PC-3 (cell line): ENCODE results near the gene OR52N2. TPM values are rescaled to one million over a fixed set of nuclear protein-coding genes. Genes with fewer than 3 reads are reported as not detected.

Experiments used
- ATAC-seq: fragments of 200-7000 bp; cut with Tn5 transposase; 2 replicates; pipeline ENCODE4 v1.9.1; 2020; ENCODE audit warnings: mild to moderate bottlenecking, moderate library complexity
- BruUV-seq: library from RNA; stranded (reverse); fragments of 400-500 nt; replicated peaks from 2 replicates; lab custom pipeline; 2021; lab: Mats Ljungman, UMichigan
- CTCF ChIA-PET: fragments of 300-600 bp; sonication (Branson Sonifier 250); formaldehyde crosslinking; loops from one replicate; lab custom pipeline; 2022; ENCODE audit warnings: antibody characterized with exemption; lab: Charles Lee
- POLR2A ChIA-PET: fragments of 300-600 bp; sonication (Branson Sonifier 250); formaldehyde crosslinking; loops from one replicate; lab custom pipeline; 2022; ENCODE audit warnings: antibody characterized with exemption; ENCODE audit not compliant: unreplicated experiment; lab: Charles Lee
- DNase-seq: peaks from one replicate; pipeline ENCODE4 v3.0.0-alpha.2; 2015
- H2AFZ ChIP-seq: fragments of 300-600 bp; sonication (generic); 2 replicates; pipeline ENCODE4 v1.6.0; 2016; ENCODE audit warnings: antibody characterized with exemption, low read length
- H3F3A ChIP-seq: fragments of 300-600 bp; sonication (generic); one replicate; pipeline ENCODE4 v1.6.0; 2017; ENCODE audit warnings: antibody characterized with exemption, low read length, control low read depth, mild to moderate bottlenecking; ENCODE audit not compliant: unreplicated experiment
- H3K27ac ChIP-seq: fragments of 300-600 bp; sonication (generic); 2 replicates; pipeline ENCODE4 v1.5.1; 2016; ENCODE audit warnings: mild to moderate bottlenecking, low read length
- H3K27me3 ChIP-seq: fragments of 300-600 bp; sonication (generic); 2 replicates; pipeline ENCODE4 v1.6.1; 2016; ENCODE audit warnings: low read length, mixed read lengths
- H3K36me3 ChIP-seq: fragments of 300-600 bp; sonication (generic); 2 replicates; pipeline ENCODE4 v1.6.1; 2016; ENCODE audit warnings: low read depth, mixed run types, low read length, mixed read lengths
- H3K4me1 ChIP-seq: fragments of 300-600 bp; sonication (generic); 2 replicates; pipeline ENCODE4 v1.5.1; 2016; ENCODE audit warnings: low read length; ENCODE audit not compliant: insufficient read depth
- H3K4me2 ChIP-seq: fragments of 300-600 bp; sonication (generic); 2 replicates; pipeline ENCODE4 v1.6.0; 2016; ENCODE audit warnings: low read length
- H3K4me3 ChIP-seq: fragments of 300-600 bp; sonication (generic); 2 replicates; pipeline ENCODE4 v1.5.1; 2016; ENCODE audit warnings: mild to moderate bottlenecking, low read length, mixed read lengths
- H3K79me2 ChIP-seq: fragments of 300-600 bp; sonication (generic); 2 replicates; pipeline ENCODE4 v1.6.1; 2017; ENCODE audit warnings: low read length, mixed read lengths
- H3K9ac ChIP-seq: fragments of 300-600 bp; sonication (generic); 2 replicates; pipeline ENCODE4 v1.6.0; 2016; ENCODE audit warnings: mild to moderate bottlenecking, low read length
- H3K9me2 ChIP-seq: fragments of 300-600 bp; sonication (generic); replicated peaks from 2 replicates; pipeline ENCODE4 v1.6.1; 2016; ENCODE audit warnings: mixed run types, low read length, mixed read lengths
- H3K9me3 ChIP-seq: fragments of 300-600 bp; sonication (generic); 2 replicates; pipeline ENCODE4 v1.6.1; 2016; ENCODE audit warnings: low read length, mixed read lengths
- H4K20me1 ChIP-seq: fragments of 300-600 bp; sonication (generic); 2 replicates; pipeline ENCODE4 v1.6.1; 2016; ENCODE audit warnings: low read length, mixed read lengths
- EZH2 ChIP-seq: fragments of 300-600 bp; sonication (generic); IDR thresholded peaks from one replicate; pipeline ENCODE4 v1.6.1; 2017; ENCODE audit warnings: antibody characterized with exemption, mild to moderate bottlenecking, low read length; ENCODE audit not compliant: unreplicated experiment
- EZH2phosphoT487 ChIP-seq: fragments of 300-600 bp; sonication (generic); IDR thresholded peaks from 2 replicates; pipeline ENCODE4 v1.6.1; 2018; ENCODE audit warnings: mild to moderate bottlenecking, antibody characterized with exemption, low read length, borderline replicate concordance
- intact Hi-C: fragments of 100-400 bp; cut with micrococcal nuclease; formaldehyde crosslinking; loops from 2 replicates; pipeline ENCODE4 v1.9.0; 2023
- total RNA-seq: library from RNA; depleted of rRNA; stranded (reverse); fragments of >200 nt; gene quantifications from 2 replicates; pipeline ENCODE4 v1.2.3, GENCODE V29; 2014
- TF ChIP-seq, protein P1 (sequence below): fragments of 300-600 bp; sonication (generic); conservative IDR thresholded peaks from 2 replicates; pipeline ENCODE4 v1.5.1; 2017; ENCODE audit warnings: antibody characterized with exemption, low read depth, mild to moderate bottlenecking, low read length

Gene OR52N2
- total RNA-seq, 1 experiment from 2014 or later = not detected

- TF ChIP-seq EZH2 (no peak), EZH2phosphoT487 (no peak)
- TF ChIP-seq, protein P1, sequence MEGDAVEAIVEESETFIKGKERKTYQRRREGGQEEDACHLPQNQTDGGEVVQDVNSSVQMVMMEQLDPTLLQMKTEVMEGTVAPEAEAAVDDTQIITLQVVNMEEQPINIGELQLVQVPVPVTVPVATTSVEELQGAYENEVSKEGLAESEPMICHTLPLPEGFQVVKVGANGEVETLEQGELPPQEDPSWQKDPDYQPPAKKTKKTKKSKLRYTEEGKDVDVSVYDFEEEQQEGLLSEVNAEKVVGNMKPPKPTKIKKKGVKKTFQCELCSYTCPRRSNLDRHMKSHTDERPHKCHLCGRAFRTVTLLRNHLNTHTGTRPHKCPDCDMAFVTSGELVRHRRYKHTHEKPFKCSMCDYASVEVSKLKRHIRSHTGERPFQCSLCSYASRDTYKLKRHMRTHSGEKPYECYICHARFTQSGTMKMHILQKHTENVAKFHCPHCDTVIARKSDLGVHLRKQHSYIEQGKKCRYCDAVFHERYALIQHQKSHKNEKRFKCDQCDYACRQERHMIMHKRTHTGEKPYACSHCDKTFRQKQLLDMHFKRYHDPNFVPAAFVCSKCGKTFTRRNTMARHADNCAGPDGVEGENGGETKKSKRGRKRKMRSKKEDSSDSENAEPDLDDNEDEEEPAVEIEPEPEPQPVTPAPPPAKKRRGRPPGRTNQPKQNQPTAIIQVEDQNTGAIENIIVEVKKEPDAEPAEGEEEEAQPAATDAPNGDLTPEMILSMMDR = no peak
- H3K9ac ChIP-seq = no peak overlapping the region
- H3K9me3 ChIP-seq = no peaks in the 10 kb centered on the region
- H3K27me3 ChIP-seq = no peaks in the 10 kb centered on the region
- H2AFZ ChIP-seq = no peak overlapping the region
- ChIA-PET CTCF (no interaction called here), POLR2A (no interaction called here)
- H3F3A ChIP-seq = no peaks in the 10 kb centered on the region
- no peak overlapping the region for H3K27ac ChIP-seq
- no peak overlapping the region for H3K4me3 ChIP-seq
- H3K79me2 ChIP-seq = no peaks in the 10 kb centered on the region
- H4K20me1 ChIP-seq = no peaks in the 10 kb centered on the region
- no peak overlapping the region for H3K4me2 ChIP-seq
- intact Hi-C loops = no loop called here
- ATAC-seq = no peak
- DNase-seq = no peak
- no peaks in the 10 kb centered on the region for H3K36me3 ChIP-seq
- H3K9me2 ChIP-seq = no peaks in the 10 kb centered on the region
- BruUV-seq = no TSS peak
- no peaks in the 10 kb centered on the region for H3K4me1 ChIP-seq
Measured at GRCh38 chr11:5818245-5818886, 9.6 kb downstream of the OR52N2 start.

GRCh38 chr11:5831196-5831829 lies 22.6 kb downstream of the OR52N2 start:
- DNase-seq (no peak), ATAC-seq (no peak)
- intact Hi-C loops = no loop called here
- no peak overlapping the region for H3K4me3 ChIP-seq
- H3F3A ChIP-seq = no peaks in the 10 kb centered on the region
- H3K4me2 ChIP-seq = no peak overlapping the region
- no peaks in the 10 kb centered on the region for H3K4me1 ChIP-seq
- H3K79me2 ChIP-seq = no peaks in the 10 kb centered on the region
- BruUV-seq = no TSS peak
- H3K9me2 ChIP-seq = no peaks in the 10 kb centered on the region
- no peaks in the 10 kb centered on the region for H3K27me3 ChIP-seq
- ChIA-PET CTCF (no interaction called here), POLR2A (no interaction called here)
- H3K9ac ChIP-seq = no peak overlapping the region
- no peaks in the 10 kb centered on the region for H3K36me3 ChIP-seq
- no peak overlapping the region for H3K27ac ChIP-seq
- H4K20me1 ChIP-seq = no peaks in the 10 kb centered on the region
- H2AFZ ChIP-seq = no peak overlapping the region
- no peaks in the 10 kb centered on the region for H3K9me3 ChIP-seq
- TF ChIP-seq EZH2 (no peak), EZH2phosphoT487 (no peak)
- TF ChIP-seq, protein P1 = no peak

- ATAC-seq (no peak), DNase-seq (no peak)
- Histone ChIP-seq H2AFZ (no peak overlapping the region), H3K79me2 (no peaks in the 10 kb centered on the region), H3K4me2 (no peak overlapping the region), H3K27ac (no peak overlapping the region), H3F3A (no peaks in the 10 kb centered on the region), H4K20me1 (no peaks in the 10 kb centered on the region), H3K36me3 (no peaks in the 10 kb centered on the region), H3K4me3 (no peak overlapping the region), H3K9me2 (no peaks in the 10 kb centered on the region), H3K9ac (no peak overlapping the region), H3K4me1 (no peaks in the 10 kb centered on the region), H3K9me3 (no peaks in the 10 kb centered on the region), H3K27me3 (no peaks in the 10 kb centered on the region)
- BruUV-seq = no TSS peak
- intact Hi-C loops = no loop called here
- ChIA-PET CTCF (no interaction called here), POLR2A (no interaction called here)
- TF ChIP-seq EZH2phosphoT487 = no peak
- no peak for TF ChIP-seq EZH2
- TF ChIP-seq, protein P1 = no peak
Measured at GRCh38 chr11:5833446-5833845, 24.7 kb downstream of the OR52N2 start.
